ES-I3 (cell line): ENCODE results near the gene USP2.
A peak's percentile ranks its signal among the peaks of the same experiment; 100 is the strongest.

ENCODE experiments used
- H3K36me3 ChIP-seq: 2 replicates; pipeline ENCODE4 v1.6.1; 2013; ENCODE audit warnings: mild to moderate bottlenecking, low read length, control low read depth, moderate library complexity; ENCODE audit not compliant: insufficient read depth
- H3K4me1 ChIP-seq: 2 replicates; pipeline ENCODE4 v1.6.1; 2013; ENCODE audit warnings: mild to moderate bottlenecking, control low read depth, low read length; ENCODE audit not compliant: insufficient read depth
- H3K9ac ChIP-seq: 2 replicates; pipeline ENCODE4 v1.6.1; 2013; ENCODE audit warnings: low read depth, mild to moderate bottlenecking, low read length, moderate library complexity
- H3K9me3 ChIP-seq: 2 replicates; pipeline ENCODE4 v1.6.1; 2013; ENCODE audit warnings: mild to moderate bottlenecking, low read length, moderate library complexity; ENCODE audit not compliant: control insufficient read depth, insufficient read depth

The USP2 gene

DNA sequence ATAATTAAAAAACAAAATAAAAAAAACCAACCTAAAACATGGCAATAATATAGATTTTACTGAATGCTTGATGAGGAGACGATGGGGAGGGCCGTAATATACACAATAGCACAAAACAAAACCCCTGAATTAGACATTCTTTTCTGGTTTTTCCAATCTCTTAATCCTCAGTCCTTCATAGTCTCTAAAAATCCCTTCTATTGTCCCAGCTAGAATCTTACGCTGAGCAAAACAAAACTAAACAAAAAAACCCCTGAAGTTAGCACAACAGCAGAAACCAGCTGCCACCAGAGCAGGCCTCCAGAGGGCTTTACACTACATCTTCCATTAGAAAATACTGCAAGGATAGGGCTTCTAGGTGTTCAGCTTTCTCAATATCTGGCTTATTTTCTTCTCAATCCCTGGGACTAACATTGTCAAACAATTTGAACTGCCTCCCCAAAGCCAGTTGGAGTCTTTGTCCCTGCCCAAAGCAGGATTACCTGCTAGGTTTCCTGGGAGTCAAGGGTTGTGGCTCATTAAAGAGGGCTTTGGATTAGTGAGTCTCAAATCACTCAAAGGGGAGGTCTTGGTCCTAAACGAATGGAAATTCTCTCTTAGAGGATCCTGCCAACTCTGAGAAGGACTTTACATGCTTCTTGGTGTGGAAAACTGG is 49.3 kb downstream of the USP2 start:
- H3K9me3 ChIP-seq, result no peaks in the 10 kb centered on the region
- no peaks in the 10 kb centered on the region for H3K36me3 ChIP-seq
- peaks cover 7% of the 10 kb centered on the region for H3K4me1 ChIP-seq
- no peak overlapping the region for H3K9ac ChIP-seq

DNA sequence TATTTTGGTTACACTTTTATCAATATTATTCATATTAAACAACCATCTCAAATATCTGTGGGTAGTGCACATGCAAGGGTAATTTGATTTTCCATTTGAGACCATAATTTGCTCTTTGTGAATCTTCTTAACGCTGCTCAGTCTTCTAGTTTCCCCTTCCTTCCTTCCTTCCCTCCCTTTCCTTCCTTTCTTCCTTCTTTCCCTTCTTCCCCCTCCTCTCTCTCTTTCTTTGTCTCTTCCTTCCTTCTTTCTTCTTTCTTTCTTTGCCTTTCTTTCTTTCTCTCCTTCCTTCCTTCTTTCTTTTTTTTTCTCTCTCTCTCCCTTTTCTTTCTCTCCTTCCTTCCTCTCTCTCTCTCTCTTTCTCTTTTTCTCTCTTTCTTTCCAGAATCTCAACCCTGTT is 51.3 kb downstream of the USP2 start:
- no peak overlapping the region for H3K9ac ChIP-seq
- H3K4me1 ChIP-seq, result peaks cover under 1% of the 10 kb centered on the region
- H3K36me3 ChIP-seq, result no peaks in the 10 kb centered on the region
- no peaks in the 10 kb centered on the region for H3K9me3 ChIP-seq

DNA sequence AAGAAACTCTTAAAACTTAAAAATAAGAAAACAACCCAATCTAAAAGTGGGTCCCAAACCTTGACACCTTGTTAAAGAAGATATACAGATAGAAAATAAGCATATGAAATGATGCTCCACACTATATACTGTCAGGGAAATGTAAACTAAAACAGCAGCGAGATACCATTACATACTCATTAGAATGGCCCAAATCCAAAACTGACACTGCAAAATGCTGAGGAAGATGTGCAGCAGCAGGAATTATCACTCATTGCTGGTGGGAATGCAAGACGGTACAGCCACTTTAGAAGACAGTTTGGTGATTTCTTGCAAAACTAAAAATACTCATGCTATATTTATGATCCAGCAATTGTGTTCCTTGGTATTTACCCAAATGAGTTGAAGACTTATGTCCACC is 52.2 kb downstream of the USP2 start:
- Histone ChIP-seq H3K4me1 (no peaks in the 10 kb centered on the region; the same call in 1 of the 2 replicates), H3K36me3 (no peaks in the 10 kb centered on the region), H3K9ac (no peak overlapping the region), H3K9me3 (no peaks in the 10 kb centered on the region)

DNA sequence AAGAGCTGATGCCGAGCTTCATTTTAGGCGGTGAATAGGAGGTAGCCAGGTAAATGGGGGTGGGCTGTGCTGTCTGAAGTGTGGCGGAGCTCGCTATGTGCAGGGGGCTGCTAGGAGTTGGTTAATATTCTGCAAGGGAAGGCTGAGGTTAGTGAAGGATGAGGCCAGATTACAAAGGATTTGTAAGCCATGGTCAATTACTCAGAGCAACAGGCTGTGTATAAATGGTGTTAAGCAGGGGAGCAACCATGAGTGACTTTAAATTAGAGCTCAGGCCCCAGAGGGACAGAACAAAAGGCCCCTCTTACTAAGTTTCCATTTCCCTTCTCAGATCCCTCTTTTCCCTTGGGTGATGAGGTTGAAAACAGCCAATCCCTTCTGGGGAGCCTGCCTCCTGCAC is 57.3 kb downstream of the USP2 start:
- no peaks in the 10 kb centered on the region for H3K36me3 ChIP-seq
- no peaks in the 10 kb centered on the region for H3K9me3 ChIP-seq
- H3K9ac ChIP-seq, result no peak overlapping the region
- H3K4me1 ChIP-seq, result peaks cover 10% of the 10 kb centered on the region

DNA sequence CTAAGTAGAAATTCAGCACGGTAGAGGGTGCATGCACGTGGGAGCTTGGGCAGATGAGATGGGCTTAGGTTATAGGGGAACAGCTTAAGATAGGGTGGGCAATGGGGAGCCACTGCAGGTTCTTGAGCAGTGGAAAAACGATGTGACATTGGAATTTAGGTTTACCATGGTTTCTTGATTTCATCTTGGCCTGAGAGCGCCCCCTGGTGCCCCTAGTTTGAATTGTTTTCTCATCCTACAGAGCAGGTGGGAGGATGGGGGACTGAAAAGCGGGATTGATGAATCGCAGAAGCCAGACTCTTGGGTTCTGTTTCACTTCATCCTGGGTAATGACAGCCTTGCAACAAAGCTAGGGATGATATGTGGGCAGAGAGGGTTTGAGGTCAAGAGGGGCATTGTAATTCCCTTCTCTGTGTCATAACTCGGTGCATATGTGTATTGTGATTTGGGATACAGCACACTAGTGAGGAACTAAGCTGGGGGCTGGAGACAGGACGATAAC is 57.9 kb downstream of the USP2 start:
- peaks cover 14% of the 10 kb centered on the region for H3K4me1 ChIP-seq
- H3K9me3 ChIP-seq, result no peaks in the 10 kb centered on the region
- H3K36me3 ChIP-seq, result no peaks in the 10 kb centered on the region
- H3K9ac ChIP-seq, result no peak overlapping the region

DNA sequence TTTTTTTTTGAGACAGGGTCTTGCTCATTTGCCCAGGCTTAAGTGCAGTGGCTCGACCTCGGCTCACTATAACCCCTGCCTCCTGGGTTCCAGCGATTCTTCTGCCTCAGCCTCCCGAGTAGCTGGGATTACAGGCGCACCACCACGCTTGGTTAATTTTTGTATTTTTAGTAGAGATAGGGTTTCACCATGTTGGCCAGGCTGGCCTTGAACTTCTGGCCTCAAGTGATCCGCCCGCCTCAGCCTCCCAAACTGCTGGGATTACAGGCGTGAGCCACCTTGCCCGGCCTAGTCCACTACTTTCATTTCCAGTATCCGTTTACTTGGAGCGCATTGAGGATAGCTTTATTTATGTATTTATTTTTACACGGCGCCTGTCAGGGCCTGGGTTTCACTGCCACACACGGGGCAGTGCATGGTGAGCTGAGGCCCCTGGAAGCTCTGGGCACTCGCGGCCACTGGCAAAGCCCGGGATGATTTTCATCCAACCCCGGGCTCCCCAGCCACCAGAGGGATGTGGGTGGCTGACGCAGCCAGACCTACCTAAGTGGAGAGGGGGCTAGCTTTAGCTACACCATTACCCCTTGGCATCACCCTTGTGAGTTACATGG is 58.5 kb downstream of the USP2 start:
- H3K9ac ChIP-seq, result no peak overlapping the region
- no peaks in the 10 kb centered on the region for H3K36me3 ChIP-seq
- peaks cover 14% of the 10 kb centered on the region for H3K4me1 ChIP-seq
- H3K9me3 ChIP-seq, result no peaks in the 10 kb centered on the region

DNA sequence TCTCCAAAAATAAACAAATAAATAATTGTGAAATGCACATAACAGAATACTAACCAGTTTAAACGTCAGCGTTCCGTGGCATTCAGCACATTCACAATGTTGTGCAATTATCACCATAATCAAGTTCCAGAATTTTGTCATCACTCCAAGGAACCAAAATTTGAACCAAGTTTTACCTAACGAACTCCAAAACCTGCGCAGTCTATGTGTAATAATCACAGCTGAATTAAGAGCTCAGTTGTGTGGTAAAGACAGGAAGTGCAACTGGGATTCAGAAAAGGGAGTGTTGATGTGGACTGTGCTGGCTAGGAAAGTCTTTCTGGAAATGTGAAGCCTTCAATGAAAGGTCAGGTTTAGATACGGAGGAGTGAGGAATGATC is 59.1 kb downstream of the USP2 start:
- H3K9ac ChIP-seq, result peak overlapping the region; percentile 53; the same call in 1 of the 2 replicates
- no peaks in the 10 kb centered on the region for H3K36me3 ChIP-seq
- peaks cover 19% of the 10 kb centered on the region for H3K4me1 ChIP-seq
- no peaks in the 10 kb centered on the region for H3K9me3 ChIP-seq

DNA sequence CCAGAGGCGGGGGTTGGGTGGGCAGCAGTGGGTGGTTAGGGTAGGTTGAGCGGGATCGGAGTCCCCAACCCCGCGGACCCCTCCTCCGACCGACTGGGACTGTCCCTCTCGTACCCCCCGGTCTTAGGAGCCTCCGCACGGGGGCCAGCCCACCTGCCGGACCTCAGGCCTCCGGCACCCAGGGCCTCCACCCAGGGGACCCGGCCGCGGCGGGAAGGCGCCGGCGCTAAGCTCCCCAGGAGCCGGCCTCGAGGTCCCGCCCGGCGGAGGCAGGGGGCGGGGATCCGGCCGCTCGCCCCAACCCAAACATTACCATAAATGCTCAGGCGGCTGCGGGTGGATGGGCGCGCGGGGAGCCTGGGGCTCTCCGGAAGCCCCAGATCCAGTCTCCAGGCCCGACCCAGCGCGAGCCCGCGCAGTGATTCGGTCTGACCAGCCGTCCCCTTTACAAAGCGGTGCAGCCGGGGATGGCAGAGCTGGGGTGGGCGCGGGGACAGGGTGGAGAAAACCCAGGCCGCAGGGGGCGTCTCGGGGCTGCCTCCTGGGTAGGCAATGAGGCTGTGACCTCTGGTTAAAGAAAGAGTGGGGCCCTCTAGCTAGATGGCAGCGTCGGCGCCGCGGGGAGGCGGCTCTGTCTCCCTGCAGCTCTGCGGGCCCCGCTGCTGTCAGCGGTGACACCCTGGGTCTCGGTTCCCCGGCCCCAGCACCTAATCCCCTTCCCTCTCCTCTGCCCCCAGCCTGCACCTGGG is 60.5 kb downstream of the USP2 start:
- Histone ChIP-seq H3K9ac (peak overlapping the region; percentile 53), H3K4me1 (peaks cover 19% of the 10 kb centered on the region), H3K36me3 (no peaks in the 10 kb centered on the region), H3K9me3 (no peaks in the 10 kb centered on the region)

DNA sequence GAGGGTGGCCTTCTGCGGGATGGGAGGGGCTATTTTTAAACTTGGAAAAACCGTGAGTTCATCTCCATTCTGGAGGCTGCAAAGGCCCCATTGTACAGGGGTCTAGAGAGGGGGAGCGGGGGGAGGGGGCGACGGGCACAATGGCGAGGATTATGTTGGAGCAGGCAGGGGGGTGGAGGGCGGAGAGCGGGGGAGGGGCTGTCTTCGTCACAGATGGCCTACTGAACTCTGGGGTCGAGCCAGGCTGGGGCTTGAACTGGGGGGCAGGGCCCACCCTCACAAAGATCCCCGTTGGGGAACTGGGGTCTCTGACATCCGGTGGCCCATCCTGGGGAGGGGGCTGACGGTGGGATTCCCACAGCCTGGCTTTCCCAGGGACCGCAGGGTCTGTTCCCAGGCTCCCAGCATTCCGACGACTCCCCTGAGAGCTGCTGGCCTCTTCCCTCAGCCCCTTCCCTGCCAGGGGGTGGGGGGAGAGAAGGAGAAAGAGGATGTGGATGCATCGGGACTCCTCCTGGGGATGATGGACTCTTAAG is 61.2 kb downstream of the USP2 start:
- peak overlapping the region; percentile 53 for H3K9ac ChIP-seq
- H3K36me3 ChIP-seq, result no peaks in the 10 kb centered on the region
- no peaks in the 10 kb centered on the region for H3K9me3 ChIP-seq
- H3K4me1 ChIP-seq, result peaks cover 19% of the 10 kb centered on the region

DNA sequence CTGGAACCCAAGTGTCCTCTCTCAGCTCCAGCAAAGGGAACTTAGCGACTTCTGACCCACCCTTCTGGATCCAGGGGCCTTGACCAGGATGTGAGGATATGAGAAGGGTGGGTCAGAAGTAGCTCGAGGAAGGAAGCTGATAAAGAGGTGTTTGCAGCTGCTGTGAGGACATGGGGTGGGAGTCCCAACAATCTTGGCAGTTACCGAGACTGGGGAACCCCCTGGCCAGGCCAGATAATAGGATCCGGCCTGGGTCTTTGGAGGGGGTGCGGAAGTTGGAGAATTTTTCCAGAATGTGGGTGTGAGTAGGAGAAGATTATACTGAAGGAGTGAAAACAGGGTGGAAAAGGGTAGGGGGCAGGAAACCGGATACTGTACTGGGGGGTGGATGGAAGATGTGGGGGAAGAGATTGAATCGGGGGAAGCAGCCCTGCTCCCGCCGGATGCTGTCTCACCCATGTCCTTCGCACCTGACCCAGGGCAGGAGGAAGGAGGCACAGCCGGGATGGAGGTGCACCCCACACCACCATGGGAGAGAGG is 61.7 kb downstream of the USP2 start:
- no peak overlapping the region; the same call in 1 of the 2 replicates for H3K9ac ChIP-seq
- H3K36me3 ChIP-seq, result no peaks in the 10 kb centered on the region
- H3K4me1 ChIP-seq, result peaks cover 22% of the 10 kb centered on the region
- no peaks in the 10 kb centered on the region for H3K9me3 ChIP-seq

DNA sequence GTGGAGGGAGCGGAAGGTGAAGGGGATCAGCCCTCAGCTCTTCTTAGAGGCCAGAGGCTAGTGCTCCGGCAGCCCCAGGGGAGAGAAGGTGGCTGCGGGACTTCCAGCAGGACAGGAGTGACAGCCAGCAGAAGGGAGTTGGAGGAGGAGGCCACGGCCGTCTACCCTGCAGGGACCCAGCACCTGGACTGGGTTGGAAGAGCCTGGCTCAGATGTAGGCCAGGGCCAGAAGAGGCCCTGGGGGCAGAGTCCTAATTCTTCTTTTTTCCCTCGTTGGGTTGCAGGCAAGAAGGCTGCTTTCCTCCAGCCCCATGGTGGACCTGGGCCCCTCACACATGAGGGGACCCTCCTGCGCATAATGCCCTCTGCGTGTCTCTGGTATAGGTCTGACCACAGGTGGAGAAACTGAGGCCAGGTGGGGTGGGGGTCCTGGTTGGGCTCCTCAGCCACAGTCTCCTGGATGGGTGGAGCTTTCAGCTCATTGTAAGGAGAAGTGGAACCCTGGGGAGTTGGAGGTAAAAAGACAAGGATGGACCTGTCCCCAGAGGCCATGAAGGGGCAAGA is 62.3 kb downstream of the USP2 start:
- Histone ChIP-seq H3K9ac (peak overlapping the region; percentile 56), H3K4me1 (peaks cover 24% of the 10 kb centered on the region), H3K36me3 (0 out of 2 replicates have a peak, but pooled peaks cover 1% of the 10 kb centered on the region), H3K9me3 (no peaks in the 10 kb centered on the region)

DNA sequence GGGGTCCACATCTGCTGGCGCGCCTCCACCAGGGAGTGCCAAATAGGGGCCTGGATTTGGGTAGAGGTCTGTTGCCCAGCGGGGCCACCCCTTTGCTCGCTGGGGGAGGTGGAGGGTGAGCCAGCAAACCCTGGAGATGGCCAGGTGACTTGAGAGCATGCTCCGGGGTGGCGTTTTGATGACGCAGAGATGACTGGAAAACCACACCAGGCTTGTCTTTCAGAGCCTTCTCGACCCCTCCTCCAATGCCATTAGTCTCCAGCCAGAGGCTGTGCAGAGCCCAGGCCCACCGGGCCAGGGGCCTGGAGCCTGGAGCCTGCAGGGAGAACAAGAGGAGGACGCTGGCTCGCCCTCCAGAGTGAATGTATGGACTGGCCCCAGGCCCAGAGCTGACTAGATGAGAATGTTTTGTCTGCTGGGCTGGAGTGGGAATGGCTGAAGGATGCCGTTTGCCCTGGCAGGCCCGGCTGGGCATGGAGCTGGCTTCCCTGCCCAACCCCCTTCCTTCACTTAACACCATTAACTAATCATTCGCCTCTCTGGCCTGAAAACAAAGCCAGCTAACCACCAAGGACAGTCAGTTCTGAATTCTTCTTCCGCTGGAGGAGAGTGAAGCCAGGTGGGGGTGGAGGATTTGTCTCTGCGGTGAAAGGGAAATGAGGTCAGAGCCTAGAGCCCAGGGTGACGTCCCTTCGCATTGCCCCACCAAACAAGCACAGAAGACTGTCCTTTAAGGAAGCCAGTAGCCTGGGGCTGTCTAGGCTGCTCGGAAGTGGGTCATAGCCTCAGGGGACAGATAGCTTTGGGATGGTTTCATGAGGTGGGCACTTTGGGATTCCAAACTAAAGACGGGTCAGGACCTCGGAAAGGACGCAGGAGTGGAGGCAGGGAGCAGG is 63.0 kb downstream of the USP2 start:
- H3K9ac ChIP-seq, result peak overlapping the region; percentile 56
- H3K36me3 ChIP-seq, result 0 out of 2 replicates have a peak, but pooled peaks cover 6% of the 10 kb centered on the region
- peaks cover 24% of the 10 kb centered on the region for H3K4me1 ChIP-seq
- no peaks in the 10 kb centered on the region for H3K9me3 ChIP-seq

DNA sequence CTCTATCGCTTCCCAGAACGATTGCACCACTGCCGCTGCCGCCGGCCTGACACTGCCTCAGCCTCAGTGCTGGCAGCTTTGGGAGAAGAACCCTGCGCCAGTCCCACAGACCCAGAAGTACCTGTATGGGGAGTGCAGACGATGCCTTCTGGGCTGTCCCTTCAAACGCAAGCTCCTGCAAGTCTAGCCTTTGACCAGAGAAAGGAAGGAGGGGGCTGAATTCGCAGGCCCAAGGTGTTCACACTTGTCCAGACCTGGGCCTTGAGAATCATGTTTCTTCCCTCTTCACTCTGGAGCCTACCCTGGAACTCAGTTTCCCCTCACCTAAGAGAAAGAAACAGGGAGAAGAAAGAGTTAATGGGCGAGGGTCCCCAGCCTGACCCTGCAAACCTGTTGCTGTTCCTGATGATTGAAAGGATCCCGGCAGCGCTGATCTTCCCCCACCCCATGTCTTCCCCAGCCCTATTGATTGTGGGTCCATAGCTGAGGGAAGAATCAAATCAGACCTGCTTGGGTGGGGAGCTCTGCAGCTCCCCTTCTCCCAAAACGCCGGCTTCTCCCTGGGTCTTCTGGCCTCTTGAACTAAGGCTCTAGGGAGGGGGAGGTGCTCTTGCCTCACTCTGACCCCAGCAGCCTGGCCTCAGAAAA is 63.8 kb downstream of the USP2 start:
- Histone ChIP-seq H3K9me3 (no peaks in the 10 kb centered on the region), H3K36me3 (peaks cover 11% of the 10 kb centered on the region), H3K9ac (peak overlapping the region; percentile 56), H3K4me1 (peaks cover 24% of the 10 kb centered on the region)
